ENCODE measurements around the gene GGA2.

Gene GGA2

DNA sequence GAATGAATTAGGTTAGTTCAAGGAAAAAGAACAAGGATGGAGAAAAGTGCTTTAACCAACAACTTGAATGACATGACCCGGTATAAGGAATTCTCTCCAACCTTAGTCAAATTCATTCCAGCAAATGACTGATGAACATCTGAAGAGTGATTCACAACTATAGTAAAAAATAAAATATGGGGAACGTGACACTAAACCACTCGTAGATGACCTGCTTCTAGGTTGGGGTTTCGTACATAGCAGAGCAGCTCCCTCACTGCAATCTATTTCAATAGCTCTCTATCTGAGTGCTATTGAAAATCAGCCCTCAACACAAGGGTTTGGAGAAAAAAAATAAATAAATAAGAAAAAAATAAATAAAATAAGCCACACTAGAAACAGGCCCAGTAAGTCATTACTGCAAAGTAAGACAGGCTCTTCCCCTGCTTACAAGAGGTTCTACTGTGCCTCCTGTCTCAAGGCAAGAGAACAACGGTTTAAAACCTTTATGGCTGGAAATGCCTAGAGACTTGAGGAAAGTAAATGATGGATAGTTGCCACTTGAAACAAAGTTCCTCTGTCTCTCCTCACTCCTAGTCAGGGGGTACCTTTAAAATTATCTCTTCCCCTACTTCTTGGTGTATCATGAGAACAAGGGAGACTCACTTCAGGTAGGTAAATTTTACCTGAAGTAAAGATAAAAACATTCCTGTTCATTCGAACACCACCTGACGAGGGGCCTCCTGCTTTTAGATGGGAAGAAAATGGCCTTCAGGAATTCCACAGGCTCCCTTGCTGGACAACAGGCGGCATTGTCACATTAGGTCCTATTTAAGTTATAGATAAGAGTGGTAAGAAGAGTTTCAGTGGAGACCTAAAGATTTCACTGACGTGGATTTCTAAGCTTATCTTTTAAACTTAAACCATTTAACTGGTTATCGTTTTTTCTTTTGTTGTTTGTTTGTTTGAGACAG, 77.8 kb downstream of the GGA2 start:
- Histone ChIP-seq H3K9me3 (ENCODE audit: low read length) (no peaks in the 10 kb centered on the region), H3K36me3 (ENCODE audit: insufficient read depth, low read length) (peaks cover 45% of the 10 kb centered on the region), H3K4me3 (ENCODE audit: low read length) (no peak overlapping the region), H2AFZ (ENCODE audit: low read depth, low read length) (no peak overlapping the region), H3K27me3 (ENCODE audit: insufficient read depth, low read length) (no peaks in the 10 kb centered on the region), H3K4me1 (ENCODE audit: insufficient read depth, low read length) (no peaks in the 10 kb centered on the region)

DNA sequence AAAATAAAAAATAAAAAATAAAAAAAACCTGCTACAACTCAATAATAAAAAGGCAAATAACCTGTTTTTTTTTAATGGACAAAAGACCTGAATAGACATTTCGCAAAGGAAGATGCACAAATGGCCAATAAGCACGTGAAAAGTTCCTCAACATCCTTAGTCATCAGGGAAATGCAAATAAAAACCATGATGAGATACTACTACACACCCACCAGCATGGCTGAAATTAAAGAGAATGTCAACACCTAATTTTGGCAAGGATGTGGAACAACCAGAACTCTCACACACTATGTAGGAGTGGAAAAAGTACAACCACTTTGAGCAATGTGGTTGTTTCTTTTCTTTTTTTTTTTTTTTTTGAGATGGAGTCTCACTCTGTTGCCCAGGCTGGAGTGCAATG, 81.9 kb downstream of the GGA2 start:
- no peak overlapping the region for H2AFZ ChIP-seq (ENCODE audit: low read depth, low read length)
- H3K9me3 ChIP-seq (ENCODE audit: low read length), result no peaks in the 10 kb centered on the region
- no peaks in the 10 kb centered on the region for H3K4me1 ChIP-seq (ENCODE audit: insufficient read depth, low read length)
- H3K36me3 ChIP-seq (ENCODE audit: insufficient read depth, low read length), result peaks cover 39% of the 10 kb centered on the region
- no peak overlapping the region for H3K4me3 ChIP-seq (ENCODE audit: low read length)
- H3K27me3 ChIP-seq (ENCODE audit: insufficient read depth, low read length), result no peaks in the 10 kb centered on the region

GRCh38 chr16:23424292-23424958, 85.9 kb downstream of the GGA2 start:
- no peak overlapping the region for H2AFZ ChIP-seq (ENCODE audit: low read depth, low read length)
- H3K4me1 ChIP-seq (ENCODE audit: insufficient read depth, low read length), result no peaks in the 10 kb centered on the region
- no peaks in the 10 kb centered on the region for H3K9me3 ChIP-seq (ENCODE audit: low read length)
- H3K27me3 ChIP-seq (ENCODE audit: insufficient read depth, low read length), result no peaks in the 10 kb centered on the region
- no peak overlapping the region for H3K4me3 ChIP-seq (ENCODE audit: low read length)
- H3K36me3 ChIP-seq (ENCODE audit: insufficient read depth, low read length), result peaks cover 14% of the 10 kb centered on the region

DNA sequence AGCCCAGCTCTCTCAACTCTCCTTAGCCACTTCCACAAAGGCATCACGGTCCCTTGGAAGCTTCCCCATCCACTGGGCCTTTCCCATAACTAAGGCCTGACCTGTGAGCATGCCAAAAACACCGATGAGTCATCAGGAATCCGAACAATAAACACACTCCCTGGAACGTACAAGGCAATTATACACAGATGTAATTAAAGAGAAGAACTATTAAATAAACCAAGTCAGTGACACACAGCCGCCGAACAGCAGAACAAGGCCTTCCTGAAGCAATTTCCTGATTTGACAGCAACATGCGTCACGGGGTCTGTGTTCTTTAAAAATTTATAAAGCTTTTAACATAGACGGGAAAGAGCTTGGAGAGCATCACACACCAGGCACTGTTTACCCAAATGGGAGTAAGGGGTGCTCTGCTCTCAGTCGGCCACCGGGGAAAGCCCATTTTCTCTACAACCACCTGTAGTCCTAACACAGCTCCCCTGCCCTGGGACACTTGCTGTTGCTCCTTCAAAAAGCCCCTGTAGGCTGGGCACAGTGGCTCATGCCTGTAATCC, 86.7 kb downstream of the GGA2 start:
- H3K27me3 ChIP-seq (ENCODE audit: insufficient read depth, low read length), result no peaks in the 10 kb centered on the region
- no peak overlapping the region for H3K4me3 ChIP-seq (ENCODE audit: low read length)
- H3K36me3 ChIP-seq (ENCODE audit: insufficient read depth, low read length), result peaks cover 9% of the 10 kb centered on the region
- no peaks in the 10 kb centered on the region for H3K4me1 ChIP-seq (ENCODE audit: insufficient read depth, low read length)
- H3K9me3 ChIP-seq (ENCODE audit: low read length), result no peaks in the 10 kb centered on the region
- H2AFZ ChIP-seq (ENCODE audit: low read depth, low read length), result no peak overlapping the region

DNA sequence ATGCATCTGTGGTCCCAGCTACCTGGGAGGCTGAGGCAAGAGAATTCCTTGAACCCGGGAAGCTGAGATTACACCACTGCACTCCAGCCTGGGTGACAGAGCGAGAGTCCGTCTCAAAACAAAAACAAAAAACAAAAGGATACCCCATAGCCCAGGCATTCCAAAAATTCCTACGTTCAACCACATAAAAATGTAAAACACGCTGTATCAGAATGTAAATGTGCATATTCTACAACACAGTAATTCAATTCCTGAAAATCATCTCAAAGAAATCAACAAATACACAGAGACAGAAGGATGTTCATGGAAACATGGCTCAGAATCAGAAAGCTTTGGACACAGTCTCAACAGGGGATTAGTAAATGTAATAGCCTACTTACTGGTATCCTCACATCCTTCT, 90.3 kb downstream of the GGA2 start:
- H3K4me3 ChIP-seq (ENCODE audit: low read length), result no peak overlapping the region
- peaks cover 29% of the 10 kb centered on the region for H3K36me3 ChIP-seq (ENCODE audit: insufficient read depth, low read length)
- no peaks in the 10 kb centered on the region for H3K4me1 ChIP-seq (ENCODE audit: insufficient read depth, low read length)
- no peaks in the 10 kb centered on the region for H3K27me3 ChIP-seq (ENCODE audit: insufficient read depth, low read length)
- H2AFZ ChIP-seq (ENCODE audit: low read depth, low read length), result no peak overlapping the region
- no peaks in the 10 kb centered on the region for H3K9me3 ChIP-seq (ENCODE audit: low read length)

- no peak overlapping the region for H2AFZ ChIP-seq (ENCODE audit: low read depth, low read length)
- no peaks in the 10 kb centered on the region for H3K9me3 ChIP-seq (ENCODE audit: low read length)
- no peak overlapping the region for H3K4me3 ChIP-seq (ENCODE audit: low read length)
- no peaks in the 10 kb centered on the region for H3K4me1 ChIP-seq (ENCODE audit: insufficient read depth, low read length)
- peaks cover 50% of the 10 kb centered on the region for H3K36me3 ChIP-seq (ENCODE audit: insufficient read depth, low read length)
- no peaks in the 10 kb centered on the region for H3K27me3 ChIP-seq (ENCODE audit: insufficient read depth, low read length)
These were observed 93.5 kb downstream of the GGA2 start for GRCh38 chr16:23416816-23417215.

GRCh38 chr16:23414731-23415130, 95.6 kb downstream of the GGA2 start:
- peaks cover 62% of the 10 kb centered on the region for H3K36me3 ChIP-seq (ENCODE audit: insufficient read depth, low read length)
- H3K4me1 ChIP-seq (ENCODE audit: insufficient read depth, low read length), result no peaks in the 10 kb centered on the region
- H3K27me3 ChIP-seq (ENCODE audit: insufficient read depth, low read length), result no peaks in the 10 kb centered on the region
- no peak overlapping the region for H3K4me3 ChIP-seq (ENCODE audit: low read length)
- H3K9me3 ChIP-seq (ENCODE audit: low read length), result no peaks in the 10 kb centered on the region
- H2AFZ ChIP-seq (ENCODE audit: low read depth, low read length), result no peak overlapping the region

Data from neuron (in vitro differentiated cells).